GM18519 (cell line): ENCODE results near the gene YTHDC2.
"Not testable (repeated sequence)": the region's sequence is repeated elsewhere in the genome, so short reads cannot be mapped to it uniquely, and the experiment has no call there.

Experiments used
- ATAC-seq: cut with Tn5 transposase; IDR thresholded peaks from one replicate; pipeline ENCODE4 v1.9.1; 2021; ENCODE audit warnings: mild to moderate bottlenecking, moderate library complexity; ENCODE audit not compliant: unreplicated experiment, low FRiP score

YTHDC2 gene

DNA sequence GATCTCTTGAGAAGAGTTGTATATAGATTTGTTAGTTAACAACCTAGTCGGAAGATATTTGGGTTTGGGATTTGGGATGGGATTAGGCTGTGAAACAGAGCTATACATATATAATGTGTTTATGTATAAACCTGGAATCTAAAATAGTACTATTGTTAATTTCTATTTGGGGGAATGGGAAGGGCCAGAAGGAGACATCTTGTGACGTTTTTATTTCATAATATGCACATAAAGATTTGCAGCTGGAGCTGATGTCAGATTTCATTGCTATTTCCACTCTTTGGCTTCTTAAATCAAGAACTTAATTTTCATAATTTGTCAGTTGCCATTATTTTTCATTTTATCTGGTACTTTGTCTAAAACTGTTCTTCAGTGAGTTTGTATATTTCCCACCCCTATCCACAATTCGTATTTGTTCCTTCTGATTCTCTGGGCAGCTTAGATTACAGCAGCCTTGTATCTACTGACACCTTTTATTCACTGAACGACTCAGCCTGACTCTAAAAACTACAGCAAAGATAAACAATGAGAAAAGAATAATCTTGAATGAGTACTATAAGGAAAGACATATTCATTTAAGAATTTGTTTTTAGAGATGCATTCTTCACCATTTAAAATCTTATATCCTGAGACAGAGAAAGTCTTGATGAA, 86.9 kb downstream of the YTHDC2 start:
- no peak for ATAC-seq

GRCh38 chr5:113601423-113601822, 87.9 kb downstream of the YTHDC2 start:
- no peak for ATAC-seq

GRCh38 chr5:113603246-113603645, 89.8 kb downstream of the YTHDC2 start:
- not testable (repeated sequence) for ATAC-seq

GRCh38 chr5:113606298-113607134, 93.0 kb downstream of the YTHDC2 start:
- peak; percentile 76 for ATAC-seq

GRCh38 chr5:113607361-113607760, 93.9 kb downstream of the YTHDC2 start:
- ATAC-seq = no peak

- no peak for ATAC-seq
Observed at GRCh38 chr5:113608113-113608596, 94.7 kb downstream of the YTHDC2 start.

DNA sequence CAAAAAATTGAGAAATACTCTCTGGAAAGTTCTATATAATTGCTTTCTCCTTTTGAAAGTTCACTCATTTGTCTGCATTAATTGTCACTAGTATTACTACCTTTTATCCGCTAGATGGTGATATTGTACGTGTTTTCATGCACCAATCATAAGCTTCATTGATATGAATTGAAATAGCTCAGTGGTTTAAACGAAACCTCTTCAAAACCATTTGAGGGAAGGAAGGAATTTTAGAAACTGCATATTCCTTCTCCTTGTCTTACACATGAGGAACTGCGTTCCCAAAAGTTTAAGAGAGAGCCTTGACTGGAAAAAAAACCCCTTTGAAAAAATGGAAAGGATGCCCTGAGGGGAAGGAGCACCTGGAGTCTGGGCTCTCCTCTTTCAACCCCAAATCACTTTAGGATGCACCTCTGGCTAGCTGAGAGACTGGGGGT, 98.6 kb downstream of the YTHDC2 start:
- peak; percentile 87 for ATAC-seq

GRCh38 chr5:113614191-113614590, 100.7 kb downstream of the YTHDC2 start:
- ATAC-seq = no peak

- no peak for ATAC-seq
Observed at GRCh38 chr5:113615708-113616107, 102.2 kb downstream of the YTHDC2 start.

GRCh38 chr5:113617191-113617796, 103.8 kb downstream of the YTHDC2 start:
- no peak for ATAC-seq

DNA sequence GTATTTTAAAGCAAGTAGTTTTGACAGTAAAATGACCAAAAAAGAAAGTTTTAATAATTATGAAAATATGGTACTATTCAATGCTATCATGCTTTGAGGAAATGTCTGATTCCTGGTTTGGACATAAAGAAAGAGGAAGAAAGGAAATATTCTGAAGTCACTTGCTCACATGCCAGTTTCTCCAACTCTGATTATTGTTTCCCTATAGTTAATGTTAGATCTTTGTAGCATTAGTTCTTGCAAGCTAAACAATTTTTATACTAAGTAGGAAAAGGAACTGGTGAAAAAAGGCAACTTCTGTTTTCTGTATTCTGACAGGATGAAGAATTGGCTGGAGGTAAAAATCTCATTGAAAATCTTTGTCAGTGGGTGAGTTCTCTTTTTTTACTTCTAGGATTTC, 119.5 kb downstream of the YTHDC2 start:
- ATAC-seq = no peak

- ATAC-seq = no peak
Observed at GRCh38 chr5:113634957-113635356, 121.5 kb downstream of the YTHDC2 start.

GRCh38 chr5:113641715-113642114, 128.2 kb downstream of the YTHDC2 start:
- ATAC-seq = no peak
